Suprapubic skin (tissue), 3 donors: ENCODE data around the gene CALHM2.

Experiments
- POLR2AphosphoS5 ChIP-seq, 3 donors: sonication (generic); formaldehyde crosslinking; IDR thresholded peaks; one replicate each; pipeline ENCODE4 v1.6.1; 2017; ENCODE audit warnings: antibody characterized with exemption in 3 of 3
- TF ChIP-seq, protein P1 (sequence below), 2 donors: fragments of 200-600 bp in 1 of 2; fragments of 450-650 bp in 1 of 2; sonication (generic) in 1 of 2; IDR thresholded peaks; one replicate each; pipeline ENCODE4 v1.5.1; 2016 to 2019; ENCODE audit warnings: antibody characterized with exemption in 2 of 2, mild to moderate bottlenecking in 1 of 2, moderate library complexity in 1 of 2

DNA sequence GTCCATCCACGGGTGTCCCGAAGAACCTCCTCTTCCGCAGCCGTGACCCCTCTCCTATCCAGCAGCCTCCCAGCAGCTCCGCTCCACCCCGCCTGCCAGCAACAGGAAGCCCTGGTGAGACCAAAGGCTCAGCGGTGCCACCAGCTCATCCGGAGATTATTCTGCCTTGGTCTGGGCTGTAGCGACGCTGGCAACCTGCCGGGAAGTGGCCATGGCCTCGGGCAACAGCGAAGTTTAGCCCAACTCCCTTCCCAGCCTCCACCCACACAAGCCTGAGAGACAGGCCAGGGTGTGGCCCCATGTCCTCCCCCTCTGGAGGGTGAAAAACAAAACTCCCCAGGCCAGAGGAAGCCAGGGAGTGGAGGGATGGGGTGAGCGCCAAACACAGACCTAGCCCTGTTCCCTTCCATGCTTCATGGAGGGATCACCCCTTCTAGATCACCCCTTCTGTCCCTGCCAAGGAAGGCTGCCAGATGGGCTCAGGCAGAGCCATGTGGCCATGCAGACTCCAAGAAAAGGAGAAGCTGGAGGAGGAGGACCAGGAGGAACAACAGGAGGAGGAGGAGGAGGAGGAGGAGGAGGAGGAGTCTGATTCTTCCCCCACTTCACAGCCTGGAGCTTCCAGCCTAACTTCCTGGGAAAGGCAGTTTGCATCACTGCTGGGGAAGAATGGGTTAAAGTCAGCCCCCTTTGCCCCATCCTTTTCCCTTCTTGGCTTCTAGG, 918 bp downstream of the CALHM2 start:
- no peak for TF ChIP-seq POLR2AphosphoS5 (IDR thresholded peaks at IDR 0.05)
- TF ChIP-seq, protein P1, sequence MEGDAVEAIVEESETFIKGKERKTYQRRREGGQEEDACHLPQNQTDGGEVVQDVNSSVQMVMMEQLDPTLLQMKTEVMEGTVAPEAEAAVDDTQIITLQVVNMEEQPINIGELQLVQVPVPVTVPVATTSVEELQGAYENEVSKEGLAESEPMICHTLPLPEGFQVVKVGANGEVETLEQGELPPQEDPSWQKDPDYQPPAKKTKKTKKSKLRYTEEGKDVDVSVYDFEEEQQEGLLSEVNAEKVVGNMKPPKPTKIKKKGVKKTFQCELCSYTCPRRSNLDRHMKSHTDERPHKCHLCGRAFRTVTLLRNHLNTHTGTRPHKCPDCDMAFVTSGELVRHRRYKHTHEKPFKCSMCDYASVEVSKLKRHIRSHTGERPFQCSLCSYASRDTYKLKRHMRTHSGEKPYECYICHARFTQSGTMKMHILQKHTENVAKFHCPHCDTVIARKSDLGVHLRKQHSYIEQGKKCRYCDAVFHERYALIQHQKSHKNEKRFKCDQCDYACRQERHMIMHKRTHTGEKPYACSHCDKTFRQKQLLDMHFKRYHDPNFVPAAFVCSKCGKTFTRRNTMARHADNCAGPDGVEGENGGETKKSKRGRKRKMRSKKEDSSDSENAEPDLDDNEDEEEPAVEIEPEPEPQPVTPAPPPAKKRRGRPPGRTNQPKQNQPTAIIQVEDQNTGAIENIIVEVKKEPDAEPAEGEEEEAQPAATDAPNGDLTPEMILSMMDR (IDR thresholded peaks at IDR 0.05), result no peak
